Stimulated activated CD4-positive, alpha-beta T cell treated with anti-CD3 and anti-CD28 coated beads, TNF-alpha, amount 100 ng/mL, for 4 hours (primary cell): ENCODE results near the gene PCDHGA1.
"Not testable (repeated sequence)": the region's sequence is repeated elsewhere in the genome, so short reads cannot be mapped to it uniquely, and the experiment has no call there.

ENCODE experiments used
- DNase-seq, 3 experiments: peaks; one replicate each; pipeline ENCODE4 v3.0.0-alpha.2; 2020; ENCODE audit warnings: low read depth in 3 of 3

PCDHGA1 gene

DNA sequence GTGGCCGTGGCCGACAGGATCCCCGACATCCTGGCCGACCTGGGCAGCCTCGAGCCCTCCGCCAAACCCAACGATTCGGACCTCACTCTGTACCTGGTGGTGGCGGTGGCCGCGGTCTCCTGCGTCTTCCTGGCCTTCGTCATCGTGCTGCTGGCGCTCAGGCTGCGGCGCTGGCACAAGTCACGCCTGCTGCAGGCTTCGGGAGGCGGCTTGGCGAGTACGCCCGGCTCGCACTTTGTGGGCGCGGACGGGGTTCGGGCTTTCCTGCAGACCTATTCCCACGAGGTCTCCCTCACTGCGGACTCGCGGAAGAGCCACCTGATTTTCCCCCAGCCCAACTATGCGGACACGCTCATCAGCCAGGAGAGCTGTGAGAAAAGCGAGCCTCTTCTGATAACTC lies 15.7 kb downstream of the PCDHGA1 start:
- not testable (repeated sequence) for DNase-seq

- DNase-seq = no peak
Measured at GRCh38 chr5:141349917-141350619, 19.8 kb downstream of the PCDHGA1 start, which contains the start of gene PCDHGB1. TSS of gene PCDHGB1 (plus strand) at chr5:141350099. CDS start at chr5:141350261, 162 bp downstream.

DNA sequence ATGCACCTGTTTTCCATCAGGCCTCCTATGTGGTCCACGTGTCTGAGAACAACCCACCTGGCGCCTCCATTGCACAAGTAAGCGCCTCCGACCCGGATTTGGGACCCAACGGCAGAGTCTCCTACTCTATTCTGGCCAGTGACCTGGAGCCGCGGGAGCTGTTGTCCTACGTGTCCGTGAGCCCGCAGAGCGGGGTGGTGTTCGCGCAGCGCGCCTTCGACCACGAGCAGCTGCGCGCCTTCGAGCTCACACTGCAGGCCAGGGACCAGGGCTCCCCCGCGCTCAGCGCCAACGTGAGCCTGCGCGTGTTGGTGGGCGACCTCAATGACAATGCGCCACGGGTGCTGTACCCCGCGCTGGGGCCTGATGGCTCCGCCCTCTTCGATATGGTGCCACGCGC lies 21.3 kb downstream of the PCDHGA1 start:
- DNase-seq = no peak

DNA sequence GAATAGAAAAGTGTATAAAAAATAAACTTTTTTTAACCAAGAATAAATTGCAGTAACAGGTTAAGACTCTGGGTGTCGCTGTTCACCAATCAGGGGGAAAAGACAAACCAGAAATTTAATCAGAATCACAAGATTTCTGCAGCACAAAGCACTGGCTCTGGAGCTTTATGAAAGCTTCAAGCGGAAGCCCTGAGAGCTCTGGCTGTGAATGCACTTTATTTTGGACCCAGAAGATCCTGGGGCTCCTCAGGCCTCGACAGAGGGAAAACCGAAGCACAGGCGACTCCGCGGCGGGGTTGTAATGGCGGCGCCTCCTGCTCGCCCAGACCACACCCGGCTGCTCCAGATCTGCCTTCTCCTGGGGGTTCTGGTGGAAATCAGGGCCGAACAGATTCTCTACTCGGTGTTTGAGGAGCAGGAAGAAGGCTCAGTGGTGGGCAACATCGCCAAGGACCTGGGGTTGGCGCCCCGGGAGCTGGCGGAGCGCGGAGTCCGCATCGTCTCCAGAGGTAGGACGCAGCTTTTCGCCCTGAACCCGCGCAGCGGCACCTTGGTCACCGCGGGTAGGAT lies 24.7 kb downstream of the PCDHGA1 start, which contains the start of gene PCDHGA4:
TSS of gene PCDHGA4 (plus strand) at position 122 of the 570 bp plus-strand sequence. CDS start at position 209, 87 bp downstream.
- no peak for DNase-seq

- no peak for DNase-seq
Measured at GRCh38 chr5:141355641-141356040, 25.3 kb downstream of the PCDHGA1 start.

- no peak for DNase-seq
Measured at GRCh38 chr5:141356133-141356532, 25.8 kb downstream of the PCDHGA1 start.

- DNase-seq = no peak
Measured at GRCh38 chr5:141356950-141357349, 26.6 kb downstream of the PCDHGA1 start.

DNA sequence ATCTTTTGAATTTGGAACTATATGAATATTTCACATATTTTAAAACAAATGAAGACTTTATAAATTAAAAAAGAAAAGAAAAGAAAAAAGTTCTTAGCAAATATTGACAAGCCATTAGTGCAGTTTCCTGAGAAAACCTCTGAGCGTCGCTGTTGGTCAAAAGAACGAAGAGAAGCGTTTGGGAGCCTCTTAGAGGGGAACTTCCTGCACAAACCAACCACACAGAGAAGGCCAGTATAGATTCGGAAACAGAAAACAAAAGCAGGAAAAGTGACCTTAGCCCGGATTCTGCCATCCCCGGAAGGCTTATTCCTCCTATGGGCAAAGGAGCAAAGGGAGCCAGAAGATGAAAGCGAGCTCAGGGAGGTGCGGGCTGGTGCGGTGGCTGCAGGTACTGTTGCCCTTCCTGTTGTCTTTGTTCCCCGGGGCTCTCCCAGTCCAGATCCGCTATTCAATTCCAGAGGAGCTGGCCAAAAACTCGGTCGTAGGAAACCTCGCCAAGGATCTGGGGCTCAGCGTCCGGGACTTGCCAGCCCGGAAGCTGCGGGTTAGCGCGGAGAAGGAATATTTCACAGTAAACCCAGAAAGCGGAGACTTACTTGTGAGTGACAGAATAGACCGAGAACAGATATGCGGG lies 29.6 kb downstream of the PCDHGA1 start, which contains the start of gene PCDHGB2:
TSS of gene PCDHGB2 (plus strand) at position 205 of the 637 bp plus-strand sequence. CDS start at position 347, 142 bp downstream.
- no peak for DNase-seq

- DNase-seq = no peak
Measured at GRCh38 chr5:141360685-141361084, 30.4 kb downstream of the PCDHGA1 start.

DNA sequence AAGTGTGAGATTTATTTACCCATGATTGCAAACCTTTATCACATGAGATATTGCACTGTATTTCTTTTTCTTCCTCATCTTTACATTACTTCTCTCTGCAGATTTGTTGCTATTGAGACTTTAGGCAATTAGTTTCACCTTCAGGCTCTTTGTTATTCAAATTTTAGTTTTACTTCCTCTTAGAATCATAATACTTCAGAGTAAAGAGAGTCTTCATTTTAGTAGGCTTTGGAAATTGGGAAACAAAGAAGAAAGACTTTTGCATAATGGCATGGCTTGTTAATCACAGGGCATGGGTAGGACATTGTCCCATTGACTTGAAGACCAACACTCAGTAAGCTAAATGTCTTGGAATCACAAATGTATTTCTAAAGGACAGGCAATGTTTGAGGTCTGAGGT lies 32.4 kb downstream of the PCDHGA1 start:
- DNase-seq = no peak

GRCh38 chr5:141363952-141364660 lies 33.8 kb downstream of the PCDHGA1 start, which contains the start of gene PCDHGA5:
TSS of gene PCDHGA5 (plus strand) at chr5:141364162. CDS start at chr5:141364331, 169 bp downstream.
- DNase-seq = no peak

- no peak for DNase-seq
Measured at GRCh38 chr5:141366016-141366896, 35.9 kb downstream of the PCDHGA1 start.

DNA sequence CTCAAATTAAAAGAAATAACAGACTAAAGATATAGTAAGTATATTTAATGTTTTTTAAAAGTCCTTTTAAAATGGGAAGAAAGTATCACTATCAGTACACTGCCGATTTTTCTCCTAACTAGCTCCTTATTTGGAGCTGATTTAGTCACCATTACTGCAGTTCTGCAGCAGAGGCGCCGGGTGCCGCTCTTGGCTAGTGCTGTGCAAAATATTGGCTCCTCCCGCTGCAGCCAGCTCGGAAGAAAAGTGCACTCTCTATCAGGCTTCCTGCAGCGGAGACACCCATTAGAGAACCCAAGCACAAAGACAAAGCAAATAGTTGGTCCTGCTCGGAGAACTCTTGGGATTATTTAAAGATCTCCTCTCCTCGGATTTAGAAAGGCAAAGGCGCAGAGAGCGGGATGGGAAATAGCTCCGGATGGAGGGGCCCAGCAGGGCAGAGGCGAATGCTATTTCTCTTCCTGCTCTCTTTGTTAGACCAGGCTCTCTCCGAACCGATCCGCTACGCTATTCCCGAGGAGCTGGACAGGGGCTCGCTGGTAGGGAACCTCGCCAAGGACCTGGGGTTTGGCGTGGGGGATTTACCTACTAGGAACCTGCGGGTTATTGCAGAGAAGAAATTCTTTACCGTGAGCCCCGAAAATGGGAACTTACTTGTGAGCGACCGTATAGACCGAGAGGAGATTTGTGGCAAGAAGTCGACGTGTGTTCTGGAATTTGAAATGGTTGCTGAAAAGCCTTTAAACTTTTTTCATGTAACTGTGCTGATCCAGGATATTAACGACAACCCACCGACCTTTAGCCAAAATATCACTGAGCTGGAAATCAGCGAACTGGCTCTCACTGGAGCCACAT lies 39.9 kb downstream of the PCDHGA1 start, which contains the start of gene PCDHGB3:
TSS of gene PCDHGB3 (plus strand) at position 249 of the 855 bp plus-strand sequence. CDS start at position 402, 153 bp downstream.
- DNase-seq = no peak

DNA sequence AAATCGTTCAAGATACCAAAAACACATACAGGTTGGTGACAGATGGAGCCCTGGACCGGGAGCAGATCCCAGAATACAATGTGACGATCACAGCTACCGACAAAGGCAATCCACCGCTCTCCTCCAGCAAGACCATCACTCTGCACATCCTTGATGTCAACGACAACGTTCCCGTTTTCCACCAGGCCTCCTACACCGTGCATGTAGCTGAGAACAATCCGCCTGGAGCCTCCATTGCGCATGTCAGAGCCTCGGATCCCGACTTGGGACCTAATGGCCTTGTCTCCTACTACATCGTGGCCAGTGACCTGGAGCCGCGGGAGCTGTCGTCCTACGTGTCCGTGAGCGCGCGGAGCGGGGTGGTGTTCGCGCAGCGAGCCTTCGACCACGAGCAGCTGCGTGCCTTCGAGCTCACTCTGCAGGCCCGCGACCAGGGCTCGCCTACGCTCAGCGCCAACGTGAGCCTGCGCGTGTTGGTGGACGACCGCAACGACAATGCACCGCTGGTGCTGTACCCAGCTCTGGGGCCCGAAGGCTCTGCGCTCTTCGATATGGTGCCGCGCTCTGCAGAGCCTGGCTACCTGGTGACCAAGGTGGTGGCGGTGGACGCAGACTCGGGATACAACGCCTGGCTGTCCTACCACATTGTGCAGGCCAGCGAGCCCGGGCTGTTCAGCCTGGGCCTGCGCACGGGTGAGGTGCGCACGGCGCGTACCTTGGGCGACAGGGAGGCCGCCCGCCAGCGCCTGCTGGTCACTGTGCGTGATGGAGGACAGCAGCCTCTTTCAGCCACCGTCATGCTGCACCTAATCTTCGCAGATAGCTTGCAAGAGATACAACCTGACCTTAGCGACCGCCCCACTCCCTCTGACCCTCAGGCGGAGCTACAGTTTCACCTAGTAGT lies 41.5 kb downstream of the PCDHGA1 start:
- DNase-seq = no peak

GRCh38 chr5:141373673-141374317 lies 43.5 kb downstream of the PCDHGA1 start, which contains the start of gene PCDHGA6:
TSS of gene PCDHGA6 (plus strand) at chr5:141373891. CDS start at chr5:141374084, 193 bp downstream.
- DNase-seq = no peak

DNA sequence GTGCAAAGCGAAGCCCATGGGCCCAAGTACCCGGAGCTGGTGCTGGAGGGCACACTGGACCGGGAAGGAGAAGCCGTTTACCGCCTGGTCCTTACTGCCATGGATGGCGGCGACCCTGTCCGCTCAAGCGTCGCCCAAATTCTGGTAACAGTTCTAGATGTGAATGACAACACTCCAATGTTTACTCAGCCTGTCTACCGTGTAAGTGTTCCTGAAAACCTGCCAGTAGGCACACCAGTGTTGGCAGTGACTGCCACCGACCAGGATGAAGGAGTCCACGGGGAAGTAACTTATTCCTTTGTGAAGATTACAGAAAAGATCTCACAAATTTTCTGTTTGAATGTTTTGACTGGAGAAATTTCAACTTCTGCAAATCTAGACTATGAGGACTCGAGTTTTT lies 44.3 kb downstream of the PCDHGA1 start:
- DNase-seq = no peak

DNA sequence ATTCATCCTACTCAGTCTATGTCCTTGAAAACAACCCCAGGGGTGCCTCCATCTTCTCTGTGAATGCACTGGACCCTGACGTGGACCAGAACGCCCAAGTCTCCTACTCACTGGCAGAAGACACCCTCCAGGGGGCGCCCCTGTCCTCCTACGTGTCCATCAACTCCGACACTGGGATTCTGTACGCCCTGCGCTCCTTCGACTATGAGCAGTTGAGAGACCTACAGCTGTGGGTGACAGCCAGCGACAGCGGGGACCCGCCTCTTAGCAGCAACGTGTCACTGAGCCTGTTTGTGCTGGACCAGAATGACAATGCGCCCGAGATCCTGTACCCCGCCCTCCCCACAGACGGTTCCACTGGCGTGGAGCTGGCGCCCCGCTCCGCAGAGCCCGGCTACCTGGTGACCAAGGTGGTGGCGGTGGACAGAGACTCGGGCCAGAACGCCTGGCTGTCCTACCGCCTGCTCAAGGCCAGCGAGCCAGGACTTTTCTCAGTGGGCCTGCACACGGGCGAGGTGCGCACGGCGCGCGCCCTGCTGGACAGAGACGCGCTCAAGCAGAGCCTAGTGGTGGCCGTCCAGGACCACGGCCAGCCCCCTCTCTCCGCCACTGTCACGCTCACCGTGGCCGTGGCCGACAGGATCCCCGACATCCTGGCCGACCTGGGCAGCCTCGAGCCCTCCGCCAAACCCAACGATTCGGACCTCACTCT lies 45.3 kb downstream of the PCDHGA1 start:
- not testable (repeated sequence) for DNase-seq
